ENCODE measurements around the gene CPSF4. TPM values are rescaled to one million over a fixed set of nuclear protein-coding genes. Genes with fewer than 3 reads are reported as not detected.
A peak's percentile ranks its signal among the peaks of the same experiment; 100 is the strongest.

Gene CPSF4
- total RNA-seq, 1 experiment from 2014 or later = 67.0 TPM

DNA sequence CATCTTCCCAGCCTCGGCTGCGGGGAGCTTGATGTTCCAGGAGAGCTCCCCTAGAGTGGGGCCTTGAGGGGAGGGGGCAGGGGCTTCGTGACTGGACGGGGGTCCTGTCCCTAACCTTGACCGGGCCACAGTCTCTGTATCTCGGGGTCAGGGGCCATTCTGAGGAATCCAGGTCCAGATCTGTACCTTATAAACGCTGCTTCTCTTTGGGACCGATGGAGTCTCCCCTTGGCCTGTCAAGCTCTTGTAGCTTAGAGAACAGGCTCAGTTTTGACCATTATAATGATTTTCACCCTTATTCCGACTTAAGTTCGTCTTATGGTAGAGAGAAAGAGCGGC is 66.5 kb downstream of the CPSF4 start:
- peak; percentile 3 for ATAC-seq
- intact Hi-C loops (cut with micrococcal nuclease) = loop anchor here (2.0 kb wide), 1 partner anchor 48 kb away; the partner anchor contains the start of gene FAM200A
- CTCF ChIA-PET = interaction anchor here (1.0 kb wide), 1 partner anchor 20 kb away, joined by 5 read pairs; no protein-coding TSS in a partner anchor

More for the DNA sequence above, 66.5 kb downstream of the CPSF4 start:
- ChIA-PET RAD21 (ENCODE audit: low non-redundant PET in 1 of 2, low total read pairs in 2 of 2, uncharacterized antibody in 2 of 2, unreplicated experiment in 2 of 2) (no interaction called here), POLR2A (interaction anchor here (1.0 to 1.7 kb wide), 7 partner anchors 18 to 111 kb away, joined by 3 to 8 read pairs (median 6); partner anchors contain the start of genes BUD31, FAM200A, PDAP1 and ZNF655)
- Histone ChIP-seq H2AFZ (ENCODE audit: low read depth, low read length, poor library complexity, severe bottlenecking) (no peak overlapping the region), H3K27me3 (ENCODE audit: insufficient read depth, low read length) (no peaks in the 10 kb centered on the region), H3K9me2 (ENCODE audit: insufficient read depth) (no peaks in the 10 kb centered on the region), H3K9me3 (ENCODE audit: control insufficient read depth in 1 of 2, insufficient read depth in 1 of 2, low read depth in 1 of 2, low read length in 2 of 2) (no peaks in the 10 kb centered on the region), H3K36me3 (ENCODE audit: control insufficient read depth in 1 of 2, insufficient read depth in 2 of 2, low read length in 2 of 2) (no peaks in the 10 kb centered on the region; a peak in 1 of 4 replicates), H3K79me2 (ENCODE audit: insufficient read depth, low read length) (peaks cover 31% of the 10 kb centered on the region), H3K27ac (ENCODE audit: low read depth, low read length) (peak overlapping the region; percentile 82), H3K4me1 (ENCODE audit: control insufficient read depth in 1 of 2, insufficient read depth in 2 of 2, low read length in 2 of 2) (peaks cover 11 to 23% of the 10 kb centered on the region in 2 experiments; a peak in 3 of 4 replicates), H3K4me2 (ENCODE audit: low read length) (peak overlapping the region; percentile 92), H3K4me3 (replicated peaks in 1 of 2; ENCODE audit: low read depth in 1 of 2, low read length in 2 of 2) (peak overlapping the region; percentile 87 to 95), H3K9ac (ENCODE audit: low read length) (peak overlapping the region; percentile 68), H4K20me1 (ENCODE audit: insufficient read depth) (no peaks in the 10 kb centered on the region)
- no TSS peak for BruUV-seq (replicated peaks)
- TF ChIP-seq ZNF274 (IDR thresholded peaks at IDR 0.05; ENCODE audit: low read depth, low read length) = no peak
- TF ChIP-seq POLR2A (IDR thresholded peaks at IDR 0.05; ENCODE audit: borderline replicate concordance, extremely low read depth, insufficient read depth, insufficient read length) = no peak
- TF ChIP-seq JUND (IDR thresholded peaks at IDR 0.05) = no peak
- no peak for TF ChIP-seq SP1 (IDR thresholded peaks at IDR 0.05; ENCODE audit: low read depth)
- no peak for TF ChIP-seq EZH2 (IDR thresholded peaks at IDR 0.05)
- TF ChIP-seq ELF1 (IDR thresholded peaks at IDR 0.05; ENCODE audit: borderline replicate concordance, low read depth) = no peak
- no peak for TF ChIP-seq EGR1 (IDR thresholded peaks at IDR 0.05; ENCODE audit: low read depth)
- TF ChIP-seq, protein P1, sequence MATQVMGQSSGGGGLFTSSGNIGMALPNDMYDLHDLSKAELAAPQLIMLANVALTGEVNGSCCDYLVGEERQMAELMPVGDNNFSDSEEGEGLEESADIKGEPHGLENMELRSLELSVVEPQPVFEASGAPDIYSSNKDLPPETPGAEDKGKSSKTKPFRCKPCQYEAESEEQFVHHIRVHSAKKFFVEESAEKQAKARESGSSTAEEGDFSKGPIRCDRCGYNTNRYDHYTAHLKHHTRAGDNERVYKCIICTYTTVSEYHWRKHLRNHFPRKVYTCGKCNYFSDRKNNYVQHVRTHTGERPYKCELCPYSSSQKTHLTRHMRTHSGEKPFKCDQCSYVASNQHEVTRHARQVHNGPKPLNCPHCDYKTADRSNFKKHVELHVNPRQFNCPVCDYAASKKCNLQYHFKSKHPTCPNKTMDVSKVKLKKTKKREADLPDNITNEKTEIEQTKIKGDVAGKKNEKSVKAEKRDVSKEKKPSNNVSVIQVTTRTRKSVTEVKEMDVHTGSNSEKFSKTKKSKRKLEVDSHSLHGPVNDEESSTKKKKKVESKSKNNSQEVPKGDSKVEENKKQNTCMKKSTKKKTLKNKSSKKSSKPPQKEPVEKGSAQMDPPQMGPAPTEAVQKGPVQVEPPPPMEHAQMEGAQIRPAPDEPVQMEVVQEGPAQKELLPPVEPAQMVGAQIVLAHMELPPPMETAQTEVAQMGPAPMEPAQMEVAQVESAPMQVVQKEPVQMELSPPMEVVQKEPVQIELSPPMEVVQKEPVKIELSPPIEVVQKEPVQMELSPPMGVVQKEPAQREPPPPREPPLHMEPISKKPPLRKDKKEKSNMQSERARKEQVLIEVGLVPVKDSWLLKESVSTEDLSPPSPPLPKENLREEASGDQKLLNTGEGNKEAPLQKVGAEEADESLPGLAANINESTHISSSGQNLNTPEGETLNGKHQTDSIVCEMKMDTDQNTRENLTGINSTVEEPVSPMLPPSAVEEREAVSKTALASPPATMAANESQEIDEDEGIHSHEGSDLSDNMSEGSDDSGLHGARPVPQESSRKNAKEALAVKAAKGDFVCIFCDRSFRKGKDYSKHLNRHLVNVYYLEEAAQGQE (IDR thresholded peaks at IDR 0.05; ENCODE audit: low read depth) = no peak
- no peak for TF ChIP-seq CEBPB (IDR thresholded peaks at IDR 0.05; ENCODE audit: low read depth)
- TF ChIP-seq FOSL1 (IDR thresholded peaks at IDR 0.05; ENCODE audit: low read depth) = no peak
- TF ChIP-seq CBX3 (IDR thresholded peaks at IDR 0.05; ENCODE audit: low read depth) = no peak
- TF ChIP-seq TCF7L2 (IDR thresholded peaks at IDR 0.05; ENCODE audit: borderline replicate concordance, extremely low read depth, insufficient read depth, insufficient read length) = no peak
- no peak for TF ChIP-seq EZH2phosphoT487 (IDR thresholded peaks at IDR 0.05; ENCODE audit: borderline replicate concordance)
- TF ChIP-seq, protein P2, sequence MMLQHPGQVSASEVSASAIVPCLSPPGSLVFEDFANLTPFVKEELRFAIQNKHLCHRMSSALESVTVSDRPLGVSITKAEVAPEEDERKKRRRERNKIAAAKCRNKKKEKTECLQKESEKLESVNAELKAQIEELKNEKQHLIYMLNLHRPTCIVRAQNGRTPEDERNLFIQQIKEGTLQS (IDR thresholded peaks at IDR 0.05) = no peak
- TF ChIP-seq, protein P3, sequence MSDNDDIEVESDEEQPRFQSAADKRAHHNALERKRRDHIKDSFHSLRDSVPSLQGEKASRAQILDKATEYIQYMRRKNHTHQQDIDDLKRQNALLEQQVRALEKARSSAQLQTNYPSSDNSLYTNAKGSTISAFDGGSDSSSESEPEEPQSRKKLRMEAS (IDR thresholded peaks at IDR 0.05) = no peak
- TF ChIP-seq SRF (IDR thresholded peaks at IDR 0.05; ENCODE audit: low read depth) = no peak
- DNase-seq (ENCODE audit: low read depth, low spot score) = no peak

Other genes with a start within 250 kb of the CPSF4 start
- not detected for gene KPNA7, start 230.8 kb upstream of the CPSF4 start, total RNA-seq (2021; ENCODE audit: unreplicated experiment)
- gene MYH16, start 166.1 kb upstream of the CPSF4 start, total RNA-seq (2021; ENCODE audit: unreplicated experiment) = 0.57 TPM
- gene ARPC1A, start 113.0 kb upstream of the CPSF4 start, total RNA-seq (2021; ENCODE audit: unreplicated experiment) = 250 TPM
- gene ARPC1B, start 64.2 kb upstream of the CPSF4 start, total RNA-seq (2021; ENCODE audit: unreplicated experiment) = 192 TPM
- 200 TPM for gene PDAP1, start 30.3 kb upstream of the CPSF4 start, total RNA-seq (2021; ENCODE audit: unreplicated experiment)
- 154 TPM for gene BUD31, start 30.0 kb upstream of the CPSF4 start, total RNA-seq (2021; ENCODE audit: unreplicated experiment)
- 9.2 TPM for gene PTCD1, start 145 bp upstream of the CPSF4 start, total RNA-seq (2021; ENCODE audit: unreplicated experiment)
- 351 TPM for gene ATP5MF, start 27.2 kb downstream of the CPSF4 start, total RNA-seq (2021; ENCODE audit: unreplicated experiment)
- gene ZNF789, start 33.9 kb downstream of the CPSF4 start, total RNA-seq (2021; ENCODE audit: unreplicated experiment) = 8.2 TPM
- gene ZNF394, start 61.3 kb downstream of the CPSF4 start, total RNA-seq (2021; ENCODE audit: unreplicated experiment) = 22.1 TPM
- 10.2 TPM for gene ZKSCAN5, start 65.7 kb downstream of the CPSF4 start, total RNA-seq (2021; ENCODE audit: unreplicated experiment)
- 4.7 TPM for gene FAM200A, start 113.2 kb downstream of the CPSF4 start, total RNA-seq (2021; ENCODE audit: unreplicated experiment)
- 45.0 TPM for gene ZNF655, start 119.7 kb downstream of the CPSF4 start, total RNA-seq (2021; ENCODE audit: unreplicated experiment)
- 3.1 TPM for gene TMEM225B, start 159.3 kb downstream of the CPSF4 start, total RNA-seq (2021; ENCODE audit: unreplicated experiment)
- 14.0 TPM for gene ZSCAN25, start 178.0 kb downstream of the CPSF4 start, total RNA-seq (2021; ENCODE audit: unreplicated experiment)
- gene CYP3A5, start 241.1 kb downstream of the CPSF4 start, total RNA-seq (2021; ENCODE audit: unreplicated experiment) = 1.5 TPM